Activated gamma-delta T cell treated with Interleukin-2 at 50 U/mL for 16 hours (primary cell): ENCODE data around the gene BBC3.

Source experiments
- DNase-seq: peaks from one replicate; pipeline ENCODE4 v3.0.0-alpha.2; 2020

Gene BBC3

DNA sequence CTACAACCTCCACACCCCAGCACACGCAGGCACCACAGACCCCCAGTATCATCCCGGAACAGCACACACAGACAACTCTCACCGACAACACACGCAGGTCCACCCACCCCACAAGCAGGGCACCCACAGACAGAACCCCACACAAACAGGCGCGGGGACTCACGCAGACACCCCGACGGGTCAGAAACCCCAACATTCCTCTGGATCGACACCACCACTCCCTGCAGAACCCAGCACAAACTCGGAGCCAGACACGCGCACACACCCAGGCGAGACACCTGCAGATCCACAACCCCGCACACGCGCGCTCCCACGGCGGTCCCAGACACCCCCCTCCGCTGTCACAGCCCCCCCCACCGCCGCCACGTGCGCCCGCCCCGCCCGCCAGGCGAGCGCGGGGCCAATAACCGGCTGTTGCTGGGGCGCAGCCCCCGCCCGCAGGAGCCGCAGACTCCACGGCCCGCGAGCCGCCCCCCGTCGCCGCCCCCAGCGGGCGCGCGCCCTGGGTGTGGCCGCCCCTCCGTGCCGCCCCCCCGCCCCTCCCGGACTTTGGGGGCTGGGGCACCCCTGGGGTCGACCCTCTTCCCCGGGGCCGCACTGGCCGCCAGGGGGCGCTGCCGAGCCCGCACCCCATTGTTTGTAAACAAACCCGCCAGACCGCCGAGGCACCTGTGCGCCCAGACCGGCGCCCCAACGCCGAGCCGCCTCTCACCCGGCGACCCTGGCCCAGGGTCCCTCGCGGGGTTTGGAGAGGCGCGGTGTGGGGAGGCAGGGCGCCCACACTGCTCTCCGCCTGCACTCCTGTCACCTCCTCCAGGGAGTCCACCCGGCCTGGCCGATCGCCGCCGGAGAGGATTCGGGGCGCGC is 712 bp downstream of the BBC3 start:
- DNase-seq: peak; percentile 85

DNA sequence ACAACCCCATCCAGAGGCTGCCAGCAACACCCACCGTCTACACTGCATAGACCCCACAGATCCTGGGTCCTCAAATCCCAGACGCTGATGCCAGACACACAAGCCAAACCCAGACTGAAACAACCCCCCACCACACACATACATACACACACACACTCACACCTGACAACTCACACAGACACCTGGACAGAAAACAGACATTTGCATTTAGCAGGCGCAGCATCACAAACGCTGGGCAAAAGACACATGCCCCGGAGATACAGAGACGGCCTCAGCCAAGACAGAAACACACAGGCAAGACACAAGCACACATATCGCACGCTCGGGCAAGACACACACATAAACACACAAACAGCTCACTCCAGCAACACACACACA is 1.3 kb downstream of the BBC3 start:
- DNase-seq: no peak

DNA sequence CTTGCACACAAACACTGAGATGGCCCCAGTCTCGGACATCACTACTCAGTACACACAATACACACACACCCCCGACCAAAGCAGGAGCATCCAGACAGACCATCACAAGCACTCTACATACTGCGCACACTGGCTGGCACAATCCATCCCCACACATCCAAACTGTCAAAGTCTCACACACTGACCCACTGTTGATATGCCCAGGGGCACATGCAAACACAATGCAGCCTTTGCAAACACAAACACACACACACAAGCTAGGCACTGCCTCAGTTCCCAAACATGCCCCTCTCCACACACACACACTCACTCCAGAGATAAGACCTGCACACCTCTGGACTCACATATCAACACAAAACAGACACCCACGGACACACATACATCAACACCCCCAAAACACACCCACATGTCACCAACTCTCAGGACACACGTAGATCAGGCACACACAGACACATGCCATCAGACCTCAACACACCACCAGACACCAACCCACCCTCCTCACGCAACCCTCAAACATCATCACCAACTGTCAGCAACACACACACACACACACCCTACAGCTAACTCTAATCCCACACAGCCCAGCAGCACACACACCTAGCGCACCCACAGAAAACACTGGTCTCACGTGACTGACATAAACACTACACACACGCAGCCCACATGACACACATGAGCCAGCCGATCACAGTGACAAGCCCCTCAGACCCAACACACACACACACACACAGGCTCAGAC is 1.9 kb downstream of the BBC3 start:
- DNase-seq: peak; percentile 30

DNA sequence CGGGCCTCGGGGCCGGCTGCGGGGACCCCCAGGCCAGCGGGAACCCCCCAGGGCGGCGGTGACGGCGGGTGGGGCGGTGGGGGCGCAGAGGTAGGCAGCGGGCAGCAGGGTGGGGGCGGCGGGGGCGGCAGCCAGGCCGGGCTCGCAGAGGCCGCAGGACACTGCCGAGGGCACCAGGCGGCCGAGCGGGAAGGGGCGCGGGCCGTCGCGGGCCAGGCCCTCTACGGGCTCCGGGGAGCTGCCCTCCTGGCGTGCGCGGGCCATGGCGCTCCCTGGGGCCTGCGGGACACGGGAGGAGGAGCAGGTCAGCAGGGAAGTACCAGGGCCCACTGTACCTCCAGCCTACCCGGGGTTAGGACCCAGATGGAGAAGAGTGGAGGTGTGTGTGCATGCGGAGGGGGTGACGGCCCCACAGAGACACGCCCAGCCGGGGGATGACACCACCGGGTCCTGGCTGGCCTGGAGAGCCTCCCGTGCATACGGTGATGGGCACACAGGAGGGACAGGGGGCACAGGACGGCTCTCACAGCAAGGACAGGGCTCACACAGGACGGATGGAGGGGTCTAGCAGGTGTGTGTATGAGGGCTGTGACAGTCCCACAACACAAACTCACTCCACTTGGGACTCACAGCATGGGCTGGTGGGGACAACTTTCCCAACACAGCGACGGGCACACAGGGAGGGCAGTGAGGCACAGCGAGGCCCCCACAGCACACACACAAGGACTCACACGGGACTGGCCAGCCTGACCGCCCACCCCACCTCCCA is 2.6 kb downstream of the BBC3 start:
- peak; percentile 58 for DNase-seq

DNA sequence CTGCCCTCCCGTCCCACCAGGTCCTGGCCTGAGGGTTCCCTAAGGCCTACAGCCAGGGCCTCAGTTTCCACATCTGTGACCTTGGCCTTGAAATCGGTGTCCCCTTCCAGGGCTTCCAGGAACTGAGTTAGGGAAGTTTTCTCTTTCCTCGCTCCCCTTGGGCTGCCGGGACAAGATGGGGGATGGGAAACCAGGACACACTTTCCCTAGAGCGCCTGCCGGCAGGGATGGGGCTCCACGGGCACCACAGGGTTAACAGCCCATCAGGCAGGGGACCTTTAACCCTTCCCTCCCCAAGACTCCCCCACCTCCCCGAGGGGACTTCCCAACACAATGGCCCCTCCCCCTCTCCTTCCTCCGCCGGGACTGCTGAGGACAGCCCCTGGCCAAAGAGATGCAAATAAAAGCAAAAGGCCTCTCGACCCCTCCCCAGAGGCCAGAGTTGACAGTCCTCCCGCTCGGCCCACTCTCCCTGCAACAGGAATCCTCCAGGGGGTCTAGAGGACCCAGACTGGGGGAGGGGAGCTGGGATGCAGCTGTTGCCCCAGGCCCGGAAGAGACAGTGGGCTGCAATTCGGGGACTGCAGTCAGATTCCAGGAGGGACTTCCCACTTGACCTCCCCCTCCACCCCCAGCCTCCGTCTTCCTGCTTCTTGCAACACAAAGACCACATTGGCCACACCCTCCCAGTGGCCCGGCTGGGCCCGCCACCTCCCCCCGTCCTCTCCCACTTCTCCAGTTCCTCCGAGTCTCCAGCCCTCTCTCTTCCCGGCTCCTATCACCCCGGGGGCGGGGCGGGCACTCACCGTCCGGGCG is 3.4 kb downstream of the BBC3 start:
- peak; percentile 46 for DNase-seq

DNA sequence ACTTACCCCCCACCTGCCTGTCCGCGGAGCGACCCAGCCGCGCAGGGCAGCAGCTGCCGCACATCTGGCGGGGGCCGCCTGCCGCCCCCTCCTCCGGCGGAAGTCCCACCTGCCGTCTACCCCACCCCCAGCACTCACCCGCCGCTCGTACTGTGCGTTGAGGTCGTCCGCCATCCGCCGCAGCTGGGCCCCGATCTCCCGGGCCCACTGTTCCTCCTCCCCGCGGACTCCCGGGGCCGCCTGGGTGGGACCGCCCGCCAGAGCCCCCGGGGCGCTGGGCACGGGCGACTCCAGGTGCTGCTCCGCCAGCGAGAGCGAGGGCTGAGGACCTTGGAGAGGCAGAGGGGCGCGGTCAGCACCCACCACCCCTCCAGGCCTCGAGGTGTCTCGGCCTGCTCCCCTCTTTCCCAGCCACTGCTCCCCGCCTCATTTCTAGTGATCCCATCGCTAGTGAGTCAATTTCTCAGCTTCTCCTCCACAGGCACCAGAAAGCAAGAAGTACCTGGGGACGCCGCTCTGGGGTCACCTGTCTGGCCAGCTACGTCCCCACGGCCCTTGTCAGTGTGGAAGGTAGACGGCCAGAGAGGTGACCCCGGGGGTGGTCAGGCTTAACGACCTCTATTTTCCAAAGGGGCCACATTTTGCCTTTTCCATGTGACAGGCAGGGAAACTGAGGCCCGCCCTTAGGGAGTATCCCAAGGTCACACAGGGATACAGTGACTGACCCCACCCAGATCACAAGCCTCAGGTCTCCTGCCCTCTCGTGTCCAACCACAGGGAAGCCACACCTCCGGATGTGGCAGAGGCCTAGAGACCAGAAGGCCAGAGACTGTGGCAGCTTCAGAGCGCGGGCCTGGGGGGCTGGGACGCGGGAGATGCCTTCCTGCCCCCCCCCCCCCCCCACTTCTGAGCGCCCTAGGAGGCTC is 4.3 kb downstream of the BBC3 start:
- DNase-seq: peak; percentile 50

DNA sequence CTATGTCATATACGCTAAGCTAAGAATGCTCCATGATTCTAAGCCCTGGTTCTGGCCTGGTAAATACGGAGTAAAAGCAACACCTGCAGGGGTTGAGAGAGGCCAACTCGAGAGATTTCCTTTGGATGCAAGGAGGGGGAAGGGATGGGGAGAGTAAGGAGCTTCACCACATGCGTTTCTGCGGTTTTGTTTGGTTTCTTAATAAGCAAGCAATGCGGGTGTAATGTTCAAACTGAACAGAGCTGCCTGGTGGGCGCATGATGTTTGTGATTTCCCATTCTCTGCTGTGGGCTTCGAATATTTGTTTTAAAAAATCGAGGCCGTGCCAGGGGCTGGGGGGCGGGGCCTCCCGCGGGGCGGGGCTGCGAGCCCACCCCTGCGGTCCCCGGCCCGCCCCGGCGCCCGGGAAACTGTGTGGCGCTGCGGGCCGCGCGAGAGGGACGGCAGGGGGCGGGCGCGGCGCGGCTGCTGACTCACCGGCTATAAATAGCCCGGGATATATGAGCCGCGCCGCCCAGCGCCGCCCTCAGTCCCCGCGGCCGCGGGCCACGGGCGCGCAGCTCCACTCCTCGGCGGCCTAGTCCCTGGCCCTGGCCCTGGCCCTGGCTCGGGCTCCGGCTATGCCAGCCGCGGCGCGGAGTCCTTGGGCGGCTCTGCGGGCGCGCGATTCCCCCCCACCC is 5.1 kb downstream of the BBC3 start:
- peak; percentile 85 for DNase-seq

DNA sequence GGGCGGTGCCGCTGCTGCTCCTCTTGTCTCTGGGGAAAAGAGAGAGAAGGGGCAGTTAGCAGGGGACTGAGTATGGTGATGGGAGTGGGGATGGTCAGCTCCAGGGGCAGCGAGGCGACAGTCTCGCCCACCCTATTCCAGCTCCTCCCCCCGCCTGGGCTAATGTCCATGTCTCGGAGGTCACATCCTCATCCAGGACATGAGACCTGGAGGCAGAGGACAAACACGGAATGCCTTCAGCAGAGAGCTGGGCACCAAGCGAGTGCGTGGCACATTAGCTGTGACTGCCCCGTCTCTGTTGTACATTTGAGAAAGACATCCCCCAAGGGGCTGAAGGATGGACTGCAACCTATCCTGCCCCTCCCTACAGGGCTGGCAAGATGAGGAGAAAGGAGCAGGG is 9.1 kb downstream of the BBC3 start:
- no peak for DNase-seq

DNA sequence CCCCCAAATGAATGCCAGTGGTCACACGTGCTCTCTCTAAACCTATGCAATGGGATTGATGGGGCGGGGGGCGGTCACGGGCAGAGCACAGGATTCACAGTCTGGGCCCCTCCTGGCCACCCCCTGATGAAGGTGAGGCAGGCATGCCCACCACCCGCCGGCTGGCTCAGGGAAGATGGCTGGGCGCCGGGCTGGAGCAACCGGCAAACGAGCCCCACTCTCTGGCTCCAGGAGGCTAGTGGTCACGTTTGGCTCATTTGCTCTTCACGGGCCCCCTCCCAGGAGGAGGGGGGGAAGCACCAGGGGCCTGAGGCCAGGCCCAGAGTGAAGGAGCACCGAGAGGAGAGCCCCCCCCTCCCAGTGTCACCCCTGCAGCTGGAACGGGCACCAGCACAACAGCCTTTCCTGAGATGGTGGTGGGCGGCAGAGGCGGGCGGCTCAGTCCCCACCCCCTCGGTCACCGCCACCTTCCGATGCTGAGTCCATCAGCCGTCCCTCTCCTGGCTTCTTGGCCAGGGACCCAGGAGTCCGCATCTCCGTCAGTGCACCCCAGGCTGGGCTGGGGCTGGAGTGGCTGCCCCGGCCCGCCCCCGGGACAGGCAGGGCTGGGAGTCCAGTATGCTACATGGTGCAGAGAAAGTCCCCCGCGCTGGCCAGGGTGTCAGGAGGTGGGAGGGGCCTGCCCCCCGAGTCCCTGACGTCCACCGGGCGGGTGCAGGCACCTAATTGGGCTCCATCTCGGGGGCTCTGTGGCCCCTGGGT is 9.7 kb downstream of the BBC3 start:
- DNase-seq: no peak

DNA sequence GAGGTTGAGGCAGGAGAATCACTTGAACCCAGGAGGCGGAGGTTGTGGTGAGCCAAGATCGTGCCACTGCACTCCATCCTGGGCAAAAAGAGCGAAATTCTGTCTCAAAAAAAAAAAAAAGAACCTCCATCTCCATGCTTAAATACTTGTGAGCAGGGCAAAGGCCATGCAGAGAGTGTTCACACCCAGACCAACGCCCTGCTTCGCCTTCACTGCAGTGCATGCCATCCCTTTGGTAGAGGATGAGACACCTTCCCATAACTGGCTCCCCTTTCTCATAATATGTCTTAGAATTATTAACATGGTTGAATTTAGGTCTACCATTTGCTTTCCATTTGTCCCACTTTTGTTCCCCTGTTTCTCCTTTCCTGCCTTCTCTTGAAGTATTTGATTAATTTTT is 15.4 kb downstream of the BBC3 start:
- no peak for DNase-seq

DNA sequence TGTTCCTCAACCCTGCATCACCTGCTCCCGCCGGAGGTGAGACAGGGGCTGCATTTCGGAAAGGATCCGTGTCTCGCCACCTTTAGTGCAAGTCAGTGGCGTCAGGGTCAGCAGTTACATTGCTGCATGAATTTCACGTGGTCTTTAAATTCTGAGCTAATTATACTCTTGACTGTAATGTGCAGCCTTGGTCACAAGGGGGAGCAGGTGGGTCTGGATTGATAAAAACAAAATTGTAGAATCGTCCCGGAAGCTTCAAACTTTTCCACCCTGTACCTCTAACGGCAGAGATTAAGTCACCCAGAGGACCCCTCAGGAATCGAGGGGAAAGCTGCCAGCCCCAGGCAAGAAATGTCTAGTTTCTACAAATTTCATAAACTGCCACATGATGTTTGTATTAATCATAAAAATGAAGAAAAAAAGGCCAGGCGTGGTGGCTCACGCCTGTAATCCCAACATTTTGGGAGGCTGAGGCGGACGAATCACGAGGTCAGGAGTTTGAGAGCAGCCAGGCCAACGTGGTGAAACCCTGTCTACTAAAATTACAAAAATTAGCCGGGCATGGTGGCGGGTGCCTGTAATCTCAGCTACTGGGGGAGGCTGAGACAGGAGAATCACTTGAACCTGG is 20.2 kb downstream of the BBC3 start:
- peak; percentile 86 for DNase-seq

DNA sequence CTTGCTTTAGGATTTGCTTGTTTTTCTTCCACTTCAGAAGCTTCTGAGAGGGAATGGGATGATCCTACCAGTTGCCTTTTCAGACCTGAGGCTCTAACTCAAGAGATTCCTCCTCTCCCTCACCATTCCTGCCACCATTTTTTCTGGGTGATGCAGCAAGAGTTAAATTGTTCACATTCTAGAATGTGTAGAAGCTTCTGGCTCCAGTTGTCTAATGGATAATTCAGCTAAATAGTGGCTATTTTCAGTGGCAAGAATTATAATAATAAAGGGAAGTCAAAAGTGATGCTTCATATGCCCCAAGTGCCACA is 20.9 kb downstream of the BBC3 start:
- DNase-seq: no peak

DNA sequence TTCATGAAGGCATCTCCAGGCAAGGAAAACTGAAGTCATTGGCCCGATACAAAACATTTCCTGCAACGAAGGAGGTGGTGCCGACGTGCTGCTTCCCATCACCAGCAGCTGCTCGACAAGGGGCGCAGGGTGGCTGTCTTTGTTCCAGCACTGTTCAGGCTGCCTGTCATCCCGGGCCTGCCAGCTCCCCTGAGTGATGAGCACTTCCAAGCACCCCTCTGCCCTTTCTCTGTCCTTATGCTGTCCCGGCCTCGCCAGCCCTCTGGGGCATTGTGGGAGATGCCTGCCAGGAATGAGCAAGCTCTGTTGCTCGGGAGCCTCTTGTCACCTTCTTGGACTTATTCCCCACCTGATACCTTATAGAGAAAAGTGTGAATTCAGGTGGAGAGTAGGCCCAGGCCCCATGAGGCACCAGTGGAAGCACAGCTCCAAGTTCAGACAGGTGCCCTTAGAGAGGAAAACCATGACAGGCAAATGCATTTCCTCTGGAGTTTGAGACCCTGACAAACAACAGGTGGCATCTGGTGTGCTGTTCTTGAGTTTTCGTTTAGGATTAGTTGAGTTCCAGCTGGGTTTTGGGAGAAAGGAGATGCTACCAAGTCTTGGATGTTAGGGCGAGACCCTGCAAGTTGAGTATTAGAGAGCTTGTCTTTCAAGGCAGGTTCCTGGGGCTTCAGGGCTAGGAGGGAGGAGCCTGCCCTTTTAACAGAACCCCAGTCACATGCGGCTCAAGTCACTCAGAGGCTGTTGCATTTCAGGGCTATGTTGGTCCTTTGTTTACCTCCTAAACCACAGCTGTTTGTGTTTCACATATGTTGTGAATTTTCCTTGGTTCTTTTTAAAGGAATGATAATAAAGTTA is 21.4 kb downstream of the BBC3 start:
- DNase-seq: no peak

DNA sequence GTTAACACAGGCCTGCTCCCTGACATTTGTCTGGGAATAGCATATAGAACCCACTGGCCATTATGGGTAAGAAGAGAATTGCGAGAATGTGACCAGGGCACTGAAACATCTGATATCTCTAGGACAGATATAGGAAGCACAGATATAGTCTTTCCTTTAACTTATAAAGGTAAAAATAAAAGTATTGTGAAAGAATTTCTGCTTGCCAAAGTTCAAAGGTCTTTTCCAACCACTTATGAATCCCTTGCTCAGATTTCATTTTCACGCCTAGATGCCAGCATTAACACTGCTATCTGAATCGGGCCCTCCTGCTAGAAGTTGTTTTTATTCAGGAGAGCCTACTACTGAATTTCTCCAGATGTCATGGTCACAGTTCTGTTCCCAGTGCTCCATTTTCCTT is 27.7 kb downstream of the BBC3 start:
- no peak for DNase-seq

DNA sequence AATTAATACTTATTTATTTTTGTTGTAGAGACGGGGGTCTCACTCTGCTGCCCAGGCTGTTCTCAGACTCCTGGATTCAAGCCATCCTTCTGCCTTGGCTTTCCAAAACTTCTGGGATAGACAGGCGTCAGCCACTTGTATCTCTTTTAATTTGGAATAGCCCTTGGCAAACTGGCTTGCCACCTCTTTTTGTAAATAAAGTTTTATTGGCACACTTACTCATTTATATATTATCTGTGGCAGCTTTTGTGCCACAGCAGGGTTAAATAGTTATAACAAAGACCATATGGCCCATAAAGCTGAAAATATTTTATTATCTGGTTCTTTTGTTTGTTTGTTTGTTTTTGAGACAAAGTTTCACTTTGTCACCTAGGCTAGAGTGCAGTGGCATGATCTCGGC is 30.5 kb downstream of the BBC3 start:
- DNase-seq: no peak

DNA sequence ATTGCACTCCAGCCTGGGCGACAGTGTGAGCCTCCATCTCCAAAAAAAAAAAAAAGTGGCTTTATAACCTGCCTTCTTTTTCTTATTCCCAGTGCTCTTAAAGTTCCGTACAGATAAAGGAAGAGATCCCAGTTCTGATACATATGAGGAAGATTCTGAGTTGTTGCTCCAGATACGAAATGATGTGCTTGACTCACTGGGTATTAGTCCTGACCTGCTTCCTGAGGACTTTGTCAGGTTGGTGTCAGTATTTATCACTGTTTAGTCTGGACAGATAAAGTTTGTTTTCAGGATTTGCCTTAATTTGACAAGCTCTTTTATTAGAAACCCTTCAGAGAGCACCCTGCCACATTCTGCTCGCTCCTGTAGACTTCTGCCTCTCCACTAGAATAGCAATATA is 33.9 kb downstream of the BBC3 start:
- no peak for DNase-seq

DNA sequence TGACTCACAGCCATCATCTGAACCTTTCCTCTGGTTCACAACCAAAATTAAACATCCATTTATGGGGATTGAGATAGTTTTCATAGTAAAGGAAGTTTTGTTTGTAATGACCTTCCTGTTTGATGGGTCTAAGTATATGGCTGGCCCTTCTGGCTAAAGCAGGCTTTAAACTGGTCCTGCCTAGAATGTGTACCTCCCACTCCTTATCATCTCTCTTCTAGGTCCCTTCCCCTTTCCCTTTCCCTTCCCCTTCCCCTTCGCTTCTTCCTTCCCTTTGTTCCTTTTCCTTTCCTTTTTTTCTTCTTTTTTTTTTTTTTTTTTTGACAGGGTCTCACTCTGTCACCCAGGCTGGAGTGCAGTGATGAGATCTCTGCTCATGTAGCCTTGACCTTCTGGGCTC is 35.6 kb downstream of the BBC3 start:
- no peak for DNase-seq

DNA sequence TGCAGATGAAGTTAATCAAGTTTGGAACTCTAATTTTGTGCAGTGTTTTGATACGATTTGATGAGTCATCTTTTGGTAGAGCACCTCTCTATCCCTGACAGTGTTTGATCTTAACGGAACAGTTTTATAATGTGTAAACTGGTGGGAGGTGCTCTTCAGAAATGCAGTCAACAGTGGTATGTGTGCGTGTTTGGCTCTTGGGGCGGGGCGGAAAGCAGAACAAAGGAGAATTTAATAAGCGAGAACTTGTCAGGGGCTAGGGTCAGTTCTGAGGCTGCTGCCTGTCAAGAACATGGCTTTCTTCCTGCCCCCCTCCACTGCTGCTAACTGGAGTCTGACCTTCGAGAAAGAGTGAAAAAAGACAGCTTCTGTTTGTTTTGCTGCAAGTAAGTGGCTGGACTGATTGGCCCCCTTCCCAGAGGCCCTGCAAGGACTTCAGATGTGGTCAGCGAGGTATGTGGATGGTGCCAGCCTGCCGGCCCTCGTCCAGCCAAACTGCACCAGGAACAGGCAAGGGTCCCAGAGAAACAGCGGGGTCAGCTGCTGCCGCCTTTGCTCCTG is 40.8 kb downstream of the BBC3 start:
- DNase-seq: peak; percentile 53
